Skin epidermis (tissue), 12 donors: Measurements from ENCODE around the gene TJP1.
"Not testable (repeated sequence)": the region's sequence is repeated elsewhere in the genome, so short reads cannot be mapped to it uniquely, and the experiment has no call there.

ENCODE experiments used
- H3K27ac ChIP-seq, 21 experiments: fragments of 200-600 bp; sonication (generic) in 11 of 21; one replicate each; pipeline ENCODE4 v1.5.0; 2020; ENCODE audit warnings: mild to moderate bottlenecking in 3 of 21, inconsistent platforms in 2 of 21, moderate library complexity in 2 of 21
- H3K4me3 ChIP-seq, 7 experiments: fragments of 200-600 bp; sonication (generic) in 2 of 7; one replicate each; pipeline ENCODE4 v1.5.0; 2020; ENCODE audit warnings: inconsistent platforms in 2 of 7, mild to moderate bottlenecking in 2 of 7, moderate library complexity in 1 of 7

Gene TJP1

GRCh38 chr15:29765898-29766527 lies 56.3 kb downstream of the TJP1 start:
- Histone ChIP-seq H3K4me3 (no peak overlapping the region), H3K27ac (no peak overlapping the region)

GRCh38 chr15:29765234-29765841 lies 56.9 kb downstream of the TJP1 start:
- Histone ChIP-seq H3K4me3 (no peak overlapping the region), H3K27ac (no peak overlapping the region)

DNA sequence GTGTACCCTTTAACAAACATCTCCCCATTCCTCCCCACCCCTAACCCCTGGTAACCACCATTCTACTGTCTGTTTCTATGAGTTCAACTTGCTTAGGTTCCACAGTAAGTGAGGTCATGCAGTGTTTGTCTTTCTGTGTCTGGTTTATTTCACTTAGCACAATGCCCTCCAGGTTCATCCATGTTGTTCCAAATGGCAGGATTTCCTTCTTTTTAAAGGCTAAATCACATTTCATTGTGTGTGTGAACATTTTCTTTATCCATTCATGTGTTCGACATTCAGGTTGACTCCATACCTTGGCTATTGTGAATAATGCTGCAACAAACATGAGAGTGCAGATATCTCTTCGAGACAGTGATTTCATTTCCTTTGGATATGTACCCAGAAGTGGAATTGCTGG lies 62.7 kb downstream of the TJP1 start:
- Histone ChIP-seq H3K4me3 (no peak overlapping the region), H3K27ac (no peak overlapping the region)

GRCh38 chr15:29756358-29757267 lies 65.7 kb downstream of the TJP1 start:
- no peak overlapping the region for H3K4me3 ChIP-seq
- H3K27ac ChIP-seq: no peak overlapping the region

DNA sequence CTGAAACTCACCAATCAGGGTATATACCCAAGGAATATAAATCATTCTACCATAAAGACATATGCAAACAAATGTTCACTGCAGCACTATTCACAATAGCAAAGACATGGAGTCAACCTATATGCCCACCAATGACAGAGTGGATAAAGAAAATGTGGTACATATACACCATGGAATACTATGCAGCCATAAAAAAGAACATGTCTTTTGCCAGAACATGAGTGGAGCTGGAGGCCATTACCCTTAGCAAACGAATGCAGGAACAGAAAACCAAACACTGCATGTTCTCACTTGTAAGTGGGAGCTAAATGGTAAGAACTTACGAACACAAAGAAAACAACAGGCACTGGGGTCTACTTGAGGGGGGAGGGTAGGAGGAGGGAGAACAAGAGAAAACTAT lies 68.3 kb downstream of the TJP1 start:
- H3K4me3 ChIP-seq, H3K27ac ChIP-seq: not testable (repeated sequence)

GRCh38 chr15:29753506-29753905 lies 68.8 kb downstream of the TJP1 start:
- Histone ChIP-seq H3K4me3 (no peak overlapping the region), H3K27ac (no peak overlapping the region)

DNA sequence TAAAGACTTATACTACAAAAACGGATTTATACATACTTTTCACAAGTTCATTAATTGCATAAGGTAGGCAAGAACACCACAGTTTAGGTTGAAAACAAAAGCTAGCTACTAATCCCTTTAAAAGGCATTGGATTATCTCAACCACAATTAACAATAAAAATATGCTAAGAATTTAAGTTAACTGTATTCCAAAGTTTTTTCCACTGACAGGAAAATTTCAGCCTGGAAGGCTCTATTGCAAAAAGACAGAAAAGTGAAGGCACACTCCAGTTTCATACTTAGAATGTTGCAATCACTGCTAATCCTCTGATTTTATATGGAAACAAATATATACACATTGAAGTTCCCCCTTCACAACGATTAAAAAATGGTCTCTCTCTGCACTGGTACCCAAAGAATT lies 71.5 kb downstream of the TJP1 start:
- Histone ChIP-seq H3K27ac (no peak overlapping the region), H3K4me3 (no peak overlapping the region)

GRCh38 chr15:29749365-29750086 lies 72.7 kb downstream of the TJP1 start:
- no peak overlapping the region for H3K4me3 ChIP-seq
- H3K27ac ChIP-seq: no peak overlapping the region

- Histone ChIP-seq H3K27ac (no peak overlapping the region), H3K4me3 (no peak overlapping the region)
These were observed 74.3 kb downstream of the TJP1 start for GRCh38 chr15:29747837-29748417.

GRCh38 chr15:29743475-29743874 lies 78.8 kb downstream of the TJP1 start:
- Histone ChIP-seq H3K27ac (no peak overlapping the region), H3K4me3 (no peak overlapping the region)

DNA sequence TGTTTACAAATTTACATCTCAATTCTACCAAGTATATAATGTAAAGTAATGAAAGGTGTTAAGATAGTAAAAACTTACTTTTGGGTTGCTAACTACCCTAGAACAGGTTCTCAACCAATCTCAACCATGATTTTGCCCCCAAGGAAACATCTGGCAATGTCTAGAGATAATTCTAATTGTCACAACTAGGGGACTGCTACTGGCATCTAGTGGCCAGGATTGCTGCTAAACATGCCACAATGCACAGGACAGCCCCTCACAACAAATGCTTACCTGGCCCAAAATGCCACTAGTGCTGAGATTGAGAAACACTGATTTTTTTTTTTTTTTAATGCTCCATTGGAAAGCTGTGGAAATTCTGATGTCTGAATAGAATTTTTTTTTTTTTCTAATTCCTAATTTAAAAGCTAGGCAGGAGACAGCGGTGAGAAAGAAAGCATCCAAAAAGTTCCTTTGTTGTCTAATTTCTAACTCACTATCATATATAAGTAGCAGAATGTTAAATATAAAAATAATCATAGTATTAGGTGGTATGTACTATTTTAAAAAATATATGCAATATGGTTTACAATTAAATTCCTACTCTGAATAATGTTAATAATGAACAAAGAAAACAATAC lies 81.5 kb downstream of the TJP1 start:
- H3K4me3 ChIP-seq: no peak overlapping the region
- no peak overlapping the region for H3K27ac ChIP-seq

DNA sequence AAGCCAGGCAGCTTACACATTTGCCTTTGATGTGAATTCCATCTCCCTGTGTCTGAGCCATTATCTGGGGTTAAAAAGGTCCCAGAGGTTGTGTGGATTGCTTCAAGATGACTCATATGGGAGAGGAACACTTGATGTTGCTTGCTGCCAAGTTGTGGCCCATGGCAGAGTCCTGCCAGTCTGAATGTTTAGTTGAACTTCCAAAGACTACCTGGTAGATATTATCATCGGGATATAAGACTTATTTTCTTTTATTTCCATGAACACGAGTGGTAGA lies 85.6 kb downstream of the TJP1 start:
- no peak overlapping the region for H3K4me3 ChIP-seq
- H3K27ac ChIP-seq: peak overlapping the region in 1 of 21 experiments; percentile 11

- Histone ChIP-seq H3K27ac (peak overlapping the region in 1 of 21 experiments; percentile 11), H3K4me3 (no peak overlapping the region)
These were observed 86.1 kb downstream of the TJP1 start for GRCh38 chr15:29736012-29736743.

DNA sequence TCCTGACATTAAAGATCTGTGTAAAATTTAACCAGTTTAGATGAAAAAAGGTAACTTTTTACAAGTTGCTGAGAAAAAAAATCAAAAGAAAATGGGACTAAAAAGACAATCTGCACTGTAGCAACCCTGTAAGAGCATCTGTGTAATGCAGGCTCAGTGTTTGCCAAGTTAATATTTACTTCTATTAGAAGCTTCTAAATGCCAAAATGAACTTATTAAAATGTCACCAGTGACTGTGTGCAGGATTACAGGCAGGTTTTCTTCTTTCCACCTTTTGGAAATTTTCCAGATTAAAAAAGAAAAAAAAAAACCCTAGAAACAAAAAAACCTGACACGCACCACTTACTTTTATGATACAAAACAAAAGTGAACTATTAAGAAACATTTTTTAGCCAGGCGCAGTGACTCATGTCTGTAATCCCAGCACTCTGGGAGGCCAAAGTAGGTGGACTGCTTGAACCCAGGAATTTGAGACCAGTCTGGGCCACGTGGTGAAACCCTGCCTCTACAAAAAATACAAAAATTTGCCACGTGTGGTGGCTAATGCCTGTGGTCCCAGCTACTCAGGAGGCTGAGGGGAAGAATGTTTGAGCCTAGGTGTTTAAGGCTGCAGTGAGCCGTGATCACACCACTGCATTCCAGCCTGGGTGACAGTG lies 87.2 kb downstream of the TJP1 start:
- no peak overlapping the region for H3K4me3 ChIP-seq
- H3K27ac ChIP-seq: no peak overlapping the region

DNA sequence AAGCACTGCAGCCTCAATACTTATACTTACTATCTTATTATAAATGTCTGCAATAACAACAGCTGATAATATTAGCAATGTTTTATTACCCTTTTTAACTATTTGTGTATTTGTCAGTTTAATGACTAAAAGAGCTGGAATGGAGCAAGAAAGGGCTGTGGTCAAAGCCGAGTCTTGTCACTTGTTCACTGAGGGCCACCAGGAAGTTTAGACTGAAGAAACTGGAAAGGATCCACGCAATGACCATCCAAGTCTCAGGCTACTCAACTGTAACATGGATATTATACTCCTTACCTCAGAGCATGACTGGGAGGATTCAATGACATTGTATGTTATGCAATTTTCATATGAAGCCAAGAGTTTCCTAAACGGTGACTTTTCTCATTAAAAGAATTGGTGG lies 90.4 kb downstream of the TJP1 start:
- Histone ChIP-seq H3K27ac (no peak overlapping the region), H3K4me3 (no peak overlapping the region)

DNA sequence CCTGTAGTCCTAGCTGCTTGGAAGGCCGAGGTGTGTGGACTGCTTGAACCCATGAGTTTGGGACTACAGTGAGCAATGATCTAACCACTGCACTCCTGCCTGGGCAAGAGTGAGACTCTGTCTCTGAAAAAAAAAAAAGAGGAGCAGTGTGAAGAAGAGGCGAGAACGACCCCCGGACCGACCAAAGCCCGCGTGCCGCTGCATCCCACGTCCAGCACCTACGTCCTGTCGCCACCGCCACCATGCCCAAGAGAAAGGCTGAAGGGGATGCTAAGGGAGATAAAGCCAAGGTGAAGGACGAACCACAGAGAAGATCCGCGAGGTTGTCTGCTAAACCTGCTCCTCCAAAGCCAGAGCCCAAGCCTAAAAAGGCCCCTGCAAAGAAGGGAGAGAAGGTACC lies 91.8 kb downstream of the TJP1 start:
- not testable (repeated sequence) for H3K27ac ChIP-seq, H3K4me3 ChIP-seq

DNA sequence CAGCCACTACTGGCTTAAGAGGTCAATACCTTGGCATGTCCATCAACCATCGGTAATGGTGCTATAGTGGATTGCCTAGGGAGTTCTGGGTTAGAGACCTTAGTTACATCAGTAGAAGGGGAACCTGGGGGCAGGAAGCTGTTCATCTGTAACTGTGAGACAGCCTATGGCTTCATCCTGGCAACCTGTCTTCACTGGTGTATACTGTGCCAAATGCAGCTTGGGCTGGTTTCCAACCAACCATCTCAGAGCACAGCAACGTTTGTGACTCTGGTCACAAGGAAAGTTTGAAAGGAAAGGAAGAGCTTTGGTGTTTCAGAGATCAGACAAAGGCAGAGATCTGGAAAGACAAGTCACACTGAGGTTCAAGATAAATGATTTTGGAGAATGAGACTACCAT lies 93.8 kb downstream of the TJP1 start:
- Histone ChIP-seq H3K4me3 (no peak overlapping the region), H3K27ac (no peak overlapping the region)

DNA sequence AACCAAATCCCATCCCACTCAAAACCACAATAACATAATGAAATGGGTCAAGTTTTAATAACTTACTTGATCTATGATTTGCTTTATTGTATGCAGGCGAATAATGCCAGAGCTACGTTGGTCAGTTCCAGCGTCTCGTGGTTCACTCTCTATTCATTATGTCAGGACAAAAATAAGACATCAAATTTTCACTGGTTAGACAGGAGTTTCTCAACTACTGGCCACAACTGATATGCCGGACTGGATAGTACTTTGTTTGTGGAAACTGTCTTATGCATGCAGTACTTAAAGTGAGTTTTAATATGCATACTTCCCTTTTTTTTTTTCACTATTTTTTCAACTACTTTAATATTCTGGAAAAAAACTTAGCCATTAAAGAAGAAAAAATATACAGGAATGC lies 94.4 kb downstream of the TJP1 start:
- no peak overlapping the region for H3K4me3 ChIP-seq

DNA sequence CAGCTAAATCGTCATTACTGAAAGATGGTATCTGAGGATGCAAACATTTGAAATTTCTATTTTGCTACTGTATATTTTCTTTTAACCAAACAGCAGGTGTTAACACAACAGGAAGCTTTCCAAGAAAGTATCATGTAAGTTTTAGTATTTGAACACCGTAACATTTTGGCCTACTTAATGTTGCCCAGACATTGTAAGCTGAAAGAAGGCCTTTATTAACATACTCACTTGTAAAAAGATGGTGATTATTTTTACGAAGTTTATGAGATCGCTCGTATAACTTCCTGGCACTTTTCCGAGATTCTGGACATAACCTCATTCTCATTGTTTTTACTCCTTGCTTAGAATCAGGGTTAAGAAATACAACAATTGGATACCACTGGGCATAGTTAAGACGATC lies 95.7 kb downstream of the TJP1 start:
- no peak overlapping the region for H3K4me3 ChIP-seq
- no peak overlapping the region for H3K27ac ChIP-seq

More for the DNA sequence above, 94.4 kb downstream of the TJP1 start:
- H3K27ac ChIP-seq: no peak overlapping the region
